Stimulated activated CD4-positive, alpha-beta T cell treated with anti-CD3 and anti-CD28 coated beads, Interleukin-4, amount 100 ng/mL, for 4 hours (primary cell): ENCODE measurements around the gene MAPK8.

Experiments used
- DNase-seq, 2 experiments: peaks; one replicate each; pipeline ENCODE4 v3.0.0-alpha.2; 2020

MAPK8 gene

DNA sequence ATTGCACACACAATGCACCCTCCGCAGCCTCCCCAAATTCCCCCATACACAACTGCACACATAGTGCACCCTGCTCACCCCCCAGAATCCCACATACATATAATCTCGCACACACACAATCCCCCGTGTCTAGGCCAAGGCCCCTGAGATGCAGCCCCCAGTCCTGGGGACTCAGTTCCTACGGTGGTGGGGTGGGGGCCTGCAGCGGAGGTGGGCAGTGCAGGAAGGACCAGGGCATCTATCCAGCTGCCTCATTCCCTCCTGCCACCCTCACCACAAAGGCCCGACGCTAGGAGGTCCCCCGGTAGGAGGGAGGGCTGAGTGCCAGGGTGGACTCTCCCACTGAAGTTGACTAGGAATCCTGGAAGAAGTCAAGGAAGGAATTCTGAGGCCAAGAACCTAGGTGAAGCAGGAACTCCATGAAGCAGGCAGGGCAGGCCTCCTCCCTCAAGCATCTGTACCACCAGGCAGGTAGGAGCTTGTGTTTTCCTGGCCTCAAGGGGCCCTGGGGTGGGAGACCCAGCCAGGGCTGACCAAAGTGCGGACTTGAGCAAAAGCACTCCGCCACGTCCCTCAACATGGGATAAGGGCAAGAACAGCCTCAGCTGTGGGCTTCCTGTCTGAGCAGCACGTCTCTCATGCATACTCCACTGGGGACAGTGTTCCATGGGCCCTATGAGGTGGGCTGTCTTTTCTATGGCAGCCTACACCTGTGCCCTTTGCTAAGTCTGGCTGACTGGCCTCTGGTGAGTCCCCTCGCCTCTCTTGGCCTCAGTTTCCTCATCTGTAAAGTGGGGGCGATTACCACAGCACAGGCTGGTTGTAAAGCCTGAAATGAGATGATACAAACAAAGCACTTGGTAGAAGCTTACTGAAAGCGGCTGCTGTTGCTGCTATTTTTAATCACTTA, 145.7 kb downstream of the MAPK8 start:
- DNase-seq, result no peak

DNA sequence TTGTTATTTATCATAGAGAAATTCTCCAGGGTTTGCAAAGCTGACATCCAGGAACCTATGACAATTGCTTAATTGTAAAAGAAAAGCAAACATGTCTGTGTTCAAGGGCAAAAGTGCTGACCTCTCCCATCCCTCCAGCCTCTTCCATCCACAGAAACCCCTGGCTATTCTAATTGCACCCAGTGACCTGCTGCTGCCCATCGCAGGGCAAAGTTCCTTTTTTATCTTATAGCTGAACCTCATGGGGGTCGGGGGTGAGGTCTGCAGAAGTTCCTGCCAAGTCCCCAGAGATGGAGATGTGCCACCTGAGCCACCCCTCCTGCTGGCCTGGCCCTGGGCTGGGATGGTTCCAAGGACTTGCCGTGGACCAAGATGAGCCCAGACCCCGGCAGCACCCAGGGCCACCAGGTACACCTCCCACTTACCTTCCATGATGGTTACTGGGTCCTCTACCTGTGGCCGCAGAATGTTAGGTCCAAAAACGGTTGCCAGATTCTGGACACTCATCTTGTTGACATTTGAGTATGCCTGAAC, 146.5 kb downstream of the MAPK8 start:
- no peak for DNase-seq

DNA sequence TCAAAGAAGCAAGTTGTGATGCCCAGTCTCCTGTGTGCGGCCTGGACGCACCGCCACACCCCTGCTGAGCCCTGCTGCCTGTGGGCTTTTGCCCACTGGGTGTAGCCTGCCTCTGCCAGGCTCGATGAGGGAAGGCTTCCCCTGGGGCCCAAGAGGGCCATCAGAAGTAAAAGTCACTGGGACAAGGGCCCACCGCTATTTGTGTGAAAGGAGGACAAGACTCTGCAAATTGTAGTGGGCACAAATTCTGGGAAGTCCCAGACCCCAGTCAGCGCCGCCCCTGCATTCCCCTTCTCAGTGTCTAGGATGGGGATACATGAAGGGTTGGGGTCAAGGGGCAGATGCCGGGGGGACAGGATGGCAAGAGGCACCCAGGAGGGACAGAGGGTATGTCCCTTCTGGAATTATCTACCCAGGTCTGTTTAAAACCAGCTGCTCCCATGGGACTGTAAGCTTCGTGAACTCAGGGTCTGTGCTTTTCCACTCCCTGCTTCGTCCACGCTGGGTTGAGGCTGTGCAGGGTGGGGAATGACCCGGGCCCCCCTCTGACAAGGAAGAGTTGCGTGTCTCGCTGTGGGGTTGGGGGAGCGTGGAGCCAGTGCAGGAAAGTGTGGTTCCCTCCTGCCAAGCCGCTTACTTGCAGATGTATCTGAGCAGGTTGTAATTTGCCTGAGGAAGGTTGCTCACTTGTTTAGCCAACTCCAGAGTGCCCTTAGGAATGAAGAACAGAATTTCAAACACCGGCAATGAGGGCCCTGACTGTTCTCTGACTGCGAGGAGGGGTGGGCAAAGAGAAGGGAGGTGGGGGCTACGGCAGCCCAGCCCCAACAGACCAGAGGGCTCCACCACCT, 147.2 kb downstream of the MAPK8 start:
- DNase-seq, result no peak

DNA sequence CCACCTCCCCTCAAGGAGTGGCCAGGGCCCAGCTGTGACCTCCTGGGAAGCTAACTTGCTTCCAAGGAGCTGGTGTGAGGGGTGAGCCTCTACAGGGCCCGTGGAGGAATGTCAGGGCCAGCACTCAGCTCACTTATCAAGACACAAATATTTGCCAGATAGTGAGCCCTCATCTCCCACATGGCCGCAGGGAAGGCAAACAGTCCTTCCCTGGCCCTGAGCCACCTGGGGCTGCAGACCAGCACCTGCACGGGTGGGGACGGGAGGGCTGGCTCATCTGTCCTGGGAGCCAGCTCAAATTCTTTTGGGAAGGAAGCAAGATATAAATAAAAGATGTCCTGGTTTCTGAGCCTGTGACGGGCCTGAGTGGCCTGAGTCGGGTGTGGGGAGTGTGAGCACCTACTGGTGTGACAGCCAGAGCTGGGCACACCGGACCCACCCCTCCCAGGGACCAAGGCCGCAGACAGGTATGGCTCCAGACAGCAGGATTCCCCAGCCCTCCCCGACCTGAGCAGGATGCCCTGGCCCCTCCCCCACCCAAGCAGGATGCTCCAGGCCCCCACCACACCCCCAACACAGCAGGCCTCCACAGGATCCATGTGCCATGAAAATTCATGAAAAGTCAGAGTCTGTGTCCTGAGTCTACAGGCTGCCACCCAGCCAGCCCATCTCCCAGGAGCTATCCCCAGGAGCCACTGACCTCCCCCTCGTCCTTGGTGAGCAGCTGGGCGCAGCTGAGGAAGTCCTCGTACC, 148.0 kb downstream of the MAPK8 start:
- DNase-seq, result no peak

DNA sequence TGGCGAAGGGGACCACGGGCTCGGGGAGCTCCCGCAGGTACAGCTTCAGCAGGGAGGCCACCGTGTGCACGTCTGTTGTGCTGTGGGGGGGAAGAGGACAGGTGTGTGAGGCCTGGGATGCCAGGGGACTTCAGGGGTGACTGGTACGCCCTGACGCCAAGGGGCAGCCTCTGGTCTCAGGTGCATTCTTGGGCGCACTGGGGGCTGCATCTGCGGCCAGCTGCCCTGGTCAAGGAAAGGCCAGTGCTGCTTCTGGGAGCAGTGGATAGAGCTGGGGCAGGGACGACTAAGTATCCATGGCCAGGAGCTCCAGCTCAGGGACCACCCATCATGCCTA, 148.5 kb downstream of the MAPK8 start:
- no peak for DNase-seq

DNA sequence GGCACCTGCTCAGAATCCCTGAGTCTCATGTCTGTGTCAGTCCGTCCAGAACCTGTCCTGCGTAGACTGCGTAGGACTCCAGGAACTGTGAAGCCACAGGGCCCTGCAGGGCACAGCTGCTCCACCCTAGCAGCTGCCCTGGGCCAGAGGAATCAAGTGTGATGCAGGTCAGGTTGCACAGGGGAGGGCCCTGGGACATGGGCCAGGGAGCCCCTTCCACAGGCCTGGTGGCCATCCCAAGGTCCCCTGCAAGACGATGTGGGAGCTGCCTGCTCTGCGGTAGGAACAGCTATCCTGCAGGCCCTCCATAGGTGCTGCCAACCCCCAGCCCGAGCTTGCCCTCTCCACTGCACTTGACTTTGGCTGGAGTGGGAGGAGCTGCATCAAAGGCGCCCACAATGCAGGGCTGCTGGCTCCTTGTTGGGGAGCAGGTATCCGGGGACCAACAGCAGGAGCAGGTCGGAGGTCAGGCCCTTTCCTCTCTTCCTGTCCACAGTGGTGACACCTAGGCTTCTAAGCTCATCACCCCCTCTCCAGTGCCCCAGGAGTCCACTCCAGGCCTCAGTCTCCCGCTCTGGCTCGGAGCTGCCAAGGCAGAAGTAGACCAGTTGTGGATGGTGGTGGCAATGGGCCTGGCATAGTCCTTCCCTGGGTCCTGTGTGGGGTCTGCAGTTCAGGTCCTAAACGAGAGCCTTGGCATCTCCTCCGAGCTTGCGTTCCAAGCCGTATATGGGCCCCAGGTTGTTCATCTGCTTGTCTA, 149.1 kb downstream of the MAPK8 start:
- DNase-seq, result no peak

DNA sequence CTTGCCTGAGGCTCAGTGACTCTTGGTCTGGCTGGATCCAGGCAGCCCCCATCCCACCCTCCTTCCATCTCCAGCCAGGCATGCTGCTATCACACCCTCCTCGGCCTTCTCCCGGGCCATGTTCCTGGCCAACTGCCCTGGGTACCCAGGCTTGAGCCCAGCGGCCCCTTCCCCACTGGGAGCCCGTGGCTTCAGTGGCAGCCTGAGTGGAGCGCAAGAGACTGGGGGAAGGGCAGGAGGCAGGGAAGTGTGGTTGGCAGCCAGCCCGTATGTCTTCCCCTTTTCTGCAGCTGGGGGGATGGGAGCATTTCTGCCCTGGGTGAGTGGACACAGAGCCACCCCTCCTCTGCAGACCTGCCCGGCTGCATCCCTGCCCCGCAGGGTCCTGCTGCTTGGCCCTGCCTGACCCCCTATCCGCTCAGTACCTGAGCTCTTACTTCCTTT, 149.9 kb downstream of the MAPK8 start:
- no peak for DNase-seq

DNA sequence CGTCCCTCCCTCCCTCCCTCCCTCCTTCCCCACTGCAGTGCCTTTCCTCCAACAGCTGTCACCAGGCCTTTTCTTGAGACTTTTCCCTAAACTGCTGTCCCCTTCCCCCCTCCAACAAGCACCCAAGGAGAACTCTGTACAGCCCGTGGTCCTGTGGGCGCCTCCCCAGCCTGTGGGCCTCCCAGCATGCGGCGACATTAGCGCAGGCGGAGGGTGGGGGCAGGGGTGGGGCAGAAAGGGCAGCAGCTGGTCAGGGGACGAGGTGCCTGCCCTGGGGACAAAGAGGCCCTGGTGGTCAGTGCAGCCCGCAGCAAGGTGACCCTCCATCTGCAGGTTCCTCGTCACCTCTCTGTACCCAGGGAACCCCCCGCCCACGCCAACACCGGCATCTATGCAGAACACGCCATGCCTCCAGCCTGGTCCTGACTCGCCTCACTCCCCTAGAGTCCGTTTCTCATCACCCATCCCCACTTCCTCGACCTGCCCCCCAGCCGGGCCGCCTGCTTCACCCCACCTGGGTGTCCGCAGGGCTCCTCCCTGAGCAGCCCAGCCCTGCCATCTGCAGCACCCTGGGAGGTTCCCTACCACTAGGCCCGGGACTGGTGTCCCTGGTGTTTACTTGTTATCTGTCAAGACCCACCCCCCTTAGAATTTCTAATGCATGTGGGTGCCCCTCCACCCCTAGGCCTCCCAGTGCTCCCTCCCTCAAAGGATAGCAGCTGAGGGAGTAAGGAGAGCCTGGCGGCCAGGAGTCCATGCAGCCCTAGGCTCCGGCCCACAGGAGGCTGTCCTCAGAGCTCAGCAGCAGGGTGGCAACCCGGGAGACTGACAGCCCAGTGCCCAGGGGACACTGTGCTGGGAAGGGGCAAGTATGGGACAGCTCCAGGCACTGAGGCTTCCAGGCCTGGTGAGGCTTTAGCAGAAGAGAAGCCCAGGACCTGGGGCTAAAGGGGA, 150.6 kb downstream of the MAPK8 start:
- DNase-seq, result no peak

DNA sequence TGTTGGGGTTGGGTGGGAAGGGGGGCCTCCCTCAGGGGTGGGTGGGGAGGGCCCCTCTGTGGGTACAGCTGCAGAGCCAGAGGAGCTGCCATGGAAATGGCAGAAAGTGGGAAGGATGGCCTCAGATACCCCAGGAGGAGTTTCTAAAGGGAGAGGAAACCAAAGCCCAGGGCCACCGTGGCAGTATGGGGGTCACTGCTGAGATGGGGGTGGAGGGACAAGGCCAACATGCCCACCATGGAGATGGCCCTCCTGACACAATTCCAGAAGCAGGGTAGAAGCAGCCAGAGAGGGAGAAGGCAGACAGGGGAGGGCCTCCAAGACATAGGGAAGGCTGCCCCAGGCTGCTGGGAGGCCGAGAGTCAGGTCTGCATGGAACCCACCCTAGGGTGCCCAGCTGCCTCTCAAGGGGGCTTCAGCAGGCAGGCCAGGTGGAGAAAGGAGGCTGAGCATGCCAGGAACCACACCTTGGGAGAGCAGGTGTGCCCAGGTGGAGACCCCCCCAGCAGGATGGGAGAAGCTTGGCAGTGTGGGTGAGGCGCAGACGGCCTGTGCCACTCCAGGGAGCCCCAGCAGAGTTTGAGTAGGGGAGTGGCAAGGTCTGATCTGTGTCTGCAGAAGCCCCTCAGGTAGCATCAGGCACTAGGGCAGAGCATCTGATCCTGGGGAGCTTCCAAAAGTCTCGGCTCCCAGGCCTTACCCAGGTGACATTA, 151.6 kb downstream of the MAPK8 start:
- DNase-seq, result no peak

DNA sequence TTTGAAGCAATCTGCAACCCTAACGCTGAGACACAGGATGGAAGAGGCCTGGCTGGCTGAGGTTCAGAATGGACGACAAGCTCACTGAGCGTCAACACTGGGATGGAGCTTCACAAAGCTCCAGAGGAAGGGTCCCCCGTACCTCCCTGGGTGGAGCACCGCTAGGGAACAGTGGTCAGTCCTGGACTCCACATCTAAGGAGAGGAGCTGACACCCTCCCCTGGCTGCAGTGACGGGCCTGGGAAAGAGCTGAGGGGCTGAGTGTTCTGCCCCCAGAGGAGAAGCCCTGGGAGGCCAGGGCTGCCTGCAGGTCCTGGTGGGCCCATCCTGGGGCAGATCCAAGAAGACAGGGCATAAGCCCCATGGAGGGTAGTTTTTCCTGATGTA, 152.2 kb downstream of the MAPK8 start:
- no peak for DNase-seq

DNA sequence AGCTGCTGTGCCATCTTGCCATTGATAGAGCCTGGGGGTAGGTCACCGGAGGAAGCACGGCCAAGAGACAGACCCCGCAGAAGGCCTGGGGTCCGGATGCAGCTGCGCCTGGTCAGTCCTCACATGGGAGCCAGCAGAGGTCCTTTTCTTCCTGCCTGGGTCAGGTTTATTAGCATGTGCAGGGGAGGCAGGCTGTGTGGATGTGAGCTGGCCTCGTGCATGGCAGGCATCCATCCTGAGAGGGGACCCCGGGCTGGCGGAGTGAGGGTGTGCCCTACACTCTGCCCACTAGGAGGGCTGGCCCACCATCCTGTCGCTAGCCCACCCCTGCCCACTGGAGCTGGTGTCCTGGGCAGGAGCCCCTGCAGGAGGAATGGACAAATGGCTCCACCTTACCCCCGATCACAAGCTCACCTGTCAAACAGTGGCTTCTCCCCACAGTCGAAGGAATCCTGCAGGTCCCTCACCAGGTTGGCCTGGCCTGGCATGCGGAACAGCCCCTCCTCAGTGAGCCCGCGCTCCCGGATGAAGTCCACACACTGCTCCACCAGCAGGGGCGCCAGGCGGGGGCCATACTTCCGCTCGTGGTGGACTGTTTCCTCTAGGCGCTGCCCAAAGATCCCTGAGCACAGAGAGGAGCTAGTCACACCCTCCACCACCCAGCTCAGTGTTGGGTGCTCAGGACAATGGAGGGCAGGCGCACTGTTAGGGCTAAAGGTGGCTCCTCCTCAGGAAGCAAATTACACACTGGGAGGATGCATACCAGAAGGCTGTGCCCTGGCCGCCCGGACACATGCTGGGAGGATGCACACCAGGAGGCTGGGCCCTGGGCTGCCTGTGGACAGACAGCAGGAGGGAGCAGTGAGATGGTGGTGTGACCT, 153.0 kb downstream of the MAPK8 start:
- no peak for DNase-seq

DNA sequence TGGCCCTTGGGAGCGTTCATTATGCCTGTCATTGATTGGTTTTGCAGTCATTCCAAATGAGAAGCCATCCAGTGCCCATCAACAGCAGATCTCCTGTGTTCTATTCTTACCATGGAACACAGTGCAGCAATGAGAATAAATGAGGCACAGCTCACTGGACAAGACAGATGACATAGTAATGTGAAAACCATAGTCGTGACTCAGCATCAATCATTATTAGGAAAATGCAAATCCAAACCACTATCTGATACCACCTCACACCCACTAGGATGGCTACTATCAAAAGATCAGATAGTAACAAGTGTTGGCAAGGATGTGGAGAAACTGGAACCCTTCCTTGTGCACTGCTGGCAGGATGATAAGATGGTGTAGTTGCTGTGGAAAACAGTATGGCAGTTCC, 153.7 kb downstream of the MAPK8 start:
- DNase-seq, result no peak

DNA sequence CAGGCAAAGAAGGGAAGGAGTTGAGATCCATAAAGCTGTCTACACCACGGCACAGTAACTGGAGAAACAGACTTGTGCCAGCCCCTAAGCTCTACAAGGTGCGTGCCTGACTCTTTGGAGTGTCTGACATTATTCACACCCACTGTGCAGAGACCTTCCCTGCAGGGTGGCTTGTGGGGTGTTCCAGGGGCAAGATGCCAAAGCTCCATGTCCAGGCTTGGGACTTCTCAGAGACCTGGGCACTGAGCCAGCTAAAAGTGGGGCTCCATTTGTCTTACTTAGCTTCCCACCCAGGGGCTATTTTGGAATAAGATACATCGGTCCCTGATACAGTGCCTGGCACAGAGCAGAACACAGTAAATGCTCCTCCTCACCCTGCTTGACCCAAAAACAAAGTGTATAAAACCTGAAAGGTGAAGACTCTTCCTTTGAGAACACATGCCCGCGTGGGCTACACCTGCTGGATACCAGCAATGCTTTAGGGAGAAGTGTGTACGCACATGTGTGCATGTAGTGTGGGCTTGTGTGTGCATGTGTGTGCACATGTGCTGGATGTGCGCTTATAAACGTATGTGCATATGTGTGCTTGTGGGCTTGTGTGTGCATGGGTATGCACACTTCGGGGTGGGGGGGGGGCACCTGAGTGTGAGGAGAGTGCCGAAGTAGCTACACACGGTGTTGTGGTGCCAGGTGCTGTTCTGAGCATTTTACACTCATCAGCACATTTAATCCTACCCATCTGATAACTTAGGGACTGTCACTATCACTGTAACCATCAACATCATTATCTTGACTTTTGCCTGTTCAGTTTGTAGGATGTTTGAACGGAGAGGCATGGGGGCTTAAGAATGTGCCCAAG, 155.4 kb downstream of the MAPK8 start:
- no peak for DNase-seq

DNA sequence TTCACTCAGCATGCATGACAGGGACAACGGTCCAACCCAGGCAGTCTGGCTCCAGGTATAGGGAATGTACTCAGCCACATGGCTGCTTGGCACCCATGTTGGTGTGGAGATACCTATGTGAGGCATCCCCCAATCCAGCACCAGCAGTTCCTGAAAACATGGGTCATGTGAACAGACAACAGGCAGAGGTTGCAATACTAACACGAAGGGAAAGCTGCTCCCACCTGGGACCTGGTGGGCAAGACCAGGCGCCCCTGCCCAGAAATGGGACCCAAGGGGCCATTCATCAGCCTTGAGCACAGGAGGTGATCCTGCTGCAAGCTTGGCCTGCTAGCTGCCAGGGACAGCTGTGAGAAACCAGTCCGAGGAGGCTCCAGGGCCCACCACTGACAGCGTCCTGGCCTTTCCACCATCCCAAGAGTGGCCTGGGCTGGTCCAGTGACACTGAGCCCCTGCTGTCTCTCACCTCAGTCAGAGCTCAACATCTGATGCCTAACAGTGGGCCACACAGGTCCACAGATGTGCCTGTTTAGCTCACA, 156.1 kb downstream of the MAPK8 start:
- DNase-seq, result no peak

DNA sequence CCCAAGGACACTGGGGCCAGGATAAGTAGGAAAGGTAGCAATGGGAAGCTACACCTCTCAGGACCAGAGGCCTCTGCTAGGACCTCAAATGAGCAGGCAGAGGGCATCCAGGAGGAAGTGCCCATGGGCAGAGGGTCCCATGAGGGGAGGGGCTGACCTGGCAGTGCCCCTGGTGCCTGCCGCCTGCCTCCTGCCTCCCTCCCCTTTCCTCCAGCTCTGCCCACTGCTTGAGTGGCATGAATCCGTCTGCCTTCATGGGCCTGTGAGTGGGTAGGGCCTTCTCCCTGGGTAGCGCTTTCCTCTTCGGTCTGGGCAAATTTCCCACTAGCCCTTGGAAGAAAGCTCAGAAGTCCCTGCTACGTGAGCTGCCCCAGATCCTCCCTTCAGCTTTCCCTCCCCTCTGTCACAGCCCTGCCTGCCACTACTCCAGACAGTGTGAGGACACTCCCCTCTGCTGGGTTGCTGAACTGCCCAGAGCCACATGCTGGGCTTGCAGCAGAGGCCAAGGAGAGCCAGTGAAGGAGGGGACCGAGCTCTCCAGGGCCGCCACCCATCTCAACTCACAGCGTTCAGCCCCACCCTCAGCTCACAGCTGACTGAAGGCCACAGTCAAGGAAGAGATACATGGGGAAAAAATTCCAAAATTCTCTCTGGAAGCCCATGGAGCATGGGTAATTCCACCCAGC, 157.0 kb downstream of the MAPK8 start:
- DNase-seq, result no peak

DNA sequence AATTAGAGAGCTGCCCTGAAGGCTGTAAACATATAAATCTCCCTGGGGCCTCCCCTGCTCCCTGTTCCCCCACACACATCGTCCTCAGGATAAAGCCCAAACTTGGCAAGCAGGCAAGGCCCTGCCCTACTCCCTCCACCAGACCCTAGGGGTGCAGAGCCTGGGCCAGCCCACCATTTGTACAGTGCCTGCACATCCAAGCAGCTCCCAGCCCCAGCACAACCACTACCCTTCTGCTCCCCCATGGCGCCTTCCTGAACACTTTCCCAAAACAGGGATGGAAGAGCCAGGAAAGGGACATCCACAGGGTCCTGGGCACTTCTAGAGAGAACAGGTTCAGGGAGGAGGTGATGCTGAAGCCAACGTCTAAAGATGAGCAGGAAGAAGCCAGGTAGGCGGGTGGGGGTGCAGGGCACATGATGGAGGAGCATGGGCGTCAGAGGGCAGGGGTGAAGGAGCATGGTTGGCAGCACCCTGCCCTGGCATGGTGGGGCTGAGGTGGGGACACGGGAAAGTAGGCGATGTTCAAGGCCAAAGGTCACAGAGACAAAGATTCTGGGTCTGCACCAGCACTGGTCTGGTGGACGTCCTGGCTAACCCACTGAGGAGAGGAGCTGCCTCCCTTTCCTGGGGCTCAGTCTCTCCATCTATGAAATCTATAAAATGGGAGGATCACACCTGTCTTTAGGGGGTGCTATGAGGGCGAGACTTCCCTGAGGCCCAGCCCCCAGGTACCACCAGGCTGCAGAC, 157.8 kb downstream of the MAPK8 start:
- no peak for DNase-seq
